GM19324 (cell line): ENCODE data around the gene HLX.

Source experiments
- ATAC-seq: cut with Tn5 transposase; IDR thresholded peaks from one replicate; pipeline ENCODE4 v1.9.1; 2021; ENCODE audit warnings: mild to moderate bottlenecking, moderate library complexity; ENCODE audit not compliant: unreplicated experiment, low FRiP score

HLX gene, protein sequence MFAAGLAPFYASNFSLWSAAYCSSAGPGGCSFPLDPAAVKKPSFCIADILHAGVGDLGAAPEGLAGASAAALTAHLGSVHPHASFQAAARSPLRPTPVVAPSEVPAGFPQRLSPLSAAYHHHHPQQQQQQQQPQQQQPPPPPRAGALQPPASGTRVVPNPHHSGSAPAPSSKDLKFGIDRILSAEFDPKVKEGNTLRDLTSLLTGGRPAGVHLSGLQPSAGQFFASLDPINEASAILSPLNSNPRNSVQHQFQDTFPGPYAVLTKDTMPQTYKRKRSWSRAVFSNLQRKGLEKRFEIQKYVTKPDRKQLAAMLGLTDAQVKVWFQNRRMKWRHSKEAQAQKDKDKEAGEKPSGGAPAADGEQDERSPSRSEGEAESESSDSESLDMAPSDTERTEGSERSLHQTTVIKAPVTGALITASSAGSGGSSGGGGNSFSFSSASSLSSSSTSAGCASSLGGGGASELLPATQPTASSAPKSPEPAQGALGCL

DNA sequence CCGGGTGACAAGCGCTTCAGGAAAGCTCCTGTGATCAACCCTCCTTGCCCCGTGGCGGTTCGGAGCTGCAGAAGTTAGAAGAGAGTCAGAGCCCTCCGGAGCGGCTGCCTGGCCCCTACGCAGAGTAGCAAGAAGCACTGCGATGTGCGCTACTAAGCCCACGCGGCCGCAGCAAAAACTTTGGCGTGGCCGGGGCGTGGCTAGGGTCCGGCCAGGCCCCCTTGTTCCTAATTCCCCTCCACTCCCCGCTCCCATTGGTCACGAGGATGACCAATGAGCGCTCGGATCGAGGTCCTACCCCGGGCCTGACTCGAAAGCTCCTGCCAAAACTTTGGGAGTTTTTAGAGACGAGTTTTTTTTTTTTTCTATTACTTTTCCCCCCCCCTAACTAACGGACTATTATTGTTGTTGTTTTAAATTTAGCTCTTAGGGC, at the start of gene HLX:
Gene HLX, plus strand, starts transcription at position 368 of the 433 bp plus-strand sequence. CDS start 415 bp downstream, outside the sequence.
- peak; percentile 48 for ATAC-seq

DNA sequence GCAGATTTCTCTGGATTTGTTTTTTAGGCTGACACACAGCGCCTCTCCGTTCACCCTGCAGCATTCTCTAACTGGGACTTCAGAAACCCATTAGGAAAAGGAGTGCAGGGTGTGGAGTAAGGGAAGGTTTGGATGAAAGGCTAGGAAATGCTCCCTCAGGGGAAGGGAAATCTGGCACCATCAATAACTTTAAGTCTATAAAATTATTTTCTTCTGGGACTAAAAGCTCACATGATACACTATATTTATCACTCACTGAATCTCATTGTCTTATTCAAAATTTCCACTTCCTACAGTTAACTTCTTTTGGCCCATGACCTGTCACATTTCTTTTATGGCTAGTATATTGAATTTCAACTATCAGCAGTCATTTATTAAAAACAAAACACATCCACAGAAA, 45.8 kb upstream of the HLX start:
- no peak for ATAC-seq

DNA sequence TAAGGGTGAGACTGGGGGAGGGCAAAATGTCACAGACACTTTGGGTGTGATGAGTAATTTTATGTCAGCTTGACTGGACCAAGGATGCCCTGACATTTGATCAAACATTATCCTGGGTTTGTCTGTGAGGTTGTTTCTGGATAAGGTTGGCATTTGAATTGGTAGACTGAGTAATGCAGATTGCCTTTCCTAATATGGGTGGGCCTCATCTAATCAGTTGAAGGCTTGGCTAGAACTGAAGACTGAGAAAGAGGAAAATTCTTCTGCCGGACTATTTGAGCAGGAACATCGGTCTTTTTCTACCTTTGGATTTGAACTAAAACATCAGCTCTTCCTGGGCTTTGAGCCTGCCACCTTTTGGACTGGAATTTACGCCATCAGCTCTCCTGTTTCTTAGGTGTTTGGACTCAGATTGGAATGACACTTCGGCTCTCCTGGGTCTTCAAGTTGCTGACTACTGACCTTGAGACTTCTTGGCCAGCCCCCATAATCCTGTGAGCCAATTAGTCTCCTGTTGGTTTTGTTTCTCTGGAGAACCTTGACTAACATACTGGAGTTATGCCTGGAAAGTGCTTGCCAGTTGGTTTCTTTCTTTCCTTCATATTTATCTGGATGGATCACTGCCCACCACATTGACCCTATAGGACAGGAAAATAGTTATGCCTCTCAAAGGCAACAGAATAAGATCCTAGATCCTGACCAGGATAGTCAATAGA, 44.9 kb upstream of the HLX start:
- no peak for ATAC-seq

DNA sequence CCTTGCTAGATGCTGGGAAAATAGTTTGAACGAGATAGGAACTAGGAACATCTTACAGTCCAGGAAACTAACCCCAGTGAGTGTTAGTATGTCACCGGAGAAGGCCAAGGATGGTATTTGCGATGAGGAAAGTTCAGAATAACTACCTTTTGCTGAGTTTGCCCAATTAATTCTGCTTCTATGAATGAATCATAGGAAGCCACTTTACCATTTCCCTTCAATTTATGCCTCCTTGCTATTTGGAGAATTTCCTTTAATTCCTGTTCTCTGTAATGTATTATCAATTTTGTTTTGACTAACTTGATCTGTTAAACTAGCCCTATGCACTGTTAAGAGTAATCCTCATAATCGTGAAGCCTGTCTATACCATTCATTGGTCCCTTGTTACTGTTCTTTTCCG, 40.7 kb upstream of the HLX start:
- no peak for ATAC-seq

DNA sequence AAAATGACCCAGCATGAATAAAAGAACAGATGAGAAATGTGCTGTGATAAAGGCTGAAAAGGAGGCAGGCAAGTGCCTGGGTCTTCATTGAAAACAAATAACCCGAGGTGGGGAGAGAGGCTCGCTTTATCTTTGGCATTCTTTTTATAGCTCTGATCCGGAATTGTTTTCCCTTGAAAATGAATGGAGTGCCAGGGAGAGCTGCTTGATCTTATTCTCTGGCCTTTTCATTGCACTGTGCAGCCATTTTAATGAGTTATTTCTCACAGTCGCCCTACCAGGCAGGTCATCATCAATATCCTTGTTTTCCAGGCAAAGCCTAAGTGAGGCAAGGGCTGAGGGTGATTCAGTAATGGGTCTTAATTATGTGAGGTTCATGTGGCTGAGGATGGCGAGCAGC, 39.8 kb upstream of the HLX start:
- no peak for ATAC-seq

DNA sequence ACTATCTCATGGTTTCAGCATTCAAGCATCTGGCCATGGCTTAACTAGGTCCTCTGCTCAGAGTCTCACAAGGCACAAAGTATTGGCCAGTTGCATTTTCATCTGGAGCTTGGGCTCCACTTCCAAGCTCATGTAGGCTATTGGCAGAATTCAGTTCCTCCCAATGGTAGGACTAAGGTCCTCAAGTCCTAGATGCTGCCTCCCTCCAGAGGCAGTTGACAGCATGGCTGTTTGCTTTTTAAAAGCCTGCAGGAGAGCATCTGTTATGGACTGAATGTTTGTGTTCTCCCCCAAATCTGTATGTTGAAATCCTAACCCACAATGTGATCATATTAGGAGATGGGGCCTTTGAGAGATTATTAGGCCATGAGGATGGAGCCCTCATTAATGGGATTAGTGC, 38.0 kb upstream of the HLX start:
- no peak for ATAC-seq

DNA sequence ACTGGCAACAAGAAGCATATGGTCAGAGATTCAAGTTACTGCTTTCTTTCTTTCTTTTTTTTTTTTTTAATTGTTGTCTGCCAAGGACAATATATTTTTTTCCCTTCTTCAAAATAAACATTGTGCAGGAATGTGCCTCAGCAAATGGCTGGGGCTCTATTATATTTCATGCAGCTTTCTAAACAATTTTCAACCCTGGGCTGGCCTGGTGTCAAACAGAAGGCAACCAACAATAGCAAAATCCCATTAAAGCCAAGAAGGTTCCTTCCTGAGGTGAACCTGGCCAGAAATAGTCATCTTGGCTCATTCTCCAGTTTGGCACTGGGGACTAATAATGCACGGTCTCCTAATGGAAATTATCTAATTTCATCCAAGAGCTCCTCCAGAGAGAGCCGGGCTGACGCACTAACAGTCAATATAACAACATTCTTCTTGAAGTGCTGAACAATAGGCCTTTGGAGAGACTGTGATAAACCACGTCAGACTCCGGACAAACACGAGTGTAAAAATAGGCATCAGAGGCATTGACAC, 35.7 kb upstream of the HLX start:
- no peak for ATAC-seq

DNA sequence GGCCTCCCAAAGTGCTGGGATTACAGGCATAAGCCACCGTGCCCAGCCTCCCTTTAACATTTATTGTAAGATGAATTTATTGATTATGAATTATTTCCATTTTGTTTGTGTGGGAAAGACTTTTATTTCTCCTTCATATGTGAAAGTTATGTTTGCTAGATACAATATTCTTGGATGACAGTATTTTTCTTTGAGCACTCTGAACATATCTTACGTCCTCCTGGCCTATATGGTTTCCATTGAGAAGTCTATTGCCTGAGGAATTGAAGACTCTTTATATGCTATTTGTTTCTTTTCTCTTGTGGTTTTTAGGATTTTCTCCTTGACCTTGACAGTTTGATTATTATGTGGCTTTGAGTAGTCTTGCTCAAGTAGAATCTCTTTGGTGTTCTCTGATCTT, 26.8 kb upstream of the HLX start:
- no peak for ATAC-seq

DNA sequence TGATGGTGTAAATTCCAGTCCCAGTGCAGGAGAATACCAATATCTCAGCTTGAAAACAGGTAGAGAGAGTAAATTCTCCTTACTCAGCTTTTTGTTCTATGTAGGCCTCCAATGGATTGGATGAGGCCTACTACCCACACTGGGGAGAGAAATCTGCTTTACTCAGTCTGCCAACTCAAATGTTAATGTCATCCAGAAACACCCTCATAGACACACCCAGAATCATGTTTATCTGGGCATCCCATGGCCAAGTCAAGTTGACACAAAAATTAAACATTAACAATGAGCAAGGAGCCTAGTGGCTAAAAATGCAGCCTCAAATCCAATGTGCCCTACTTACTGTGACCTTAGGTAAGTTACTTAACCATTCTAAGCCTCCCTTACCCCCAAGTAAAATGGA, 6.9 kb upstream of the HLX start:
- ATAC-seq = no peak

DNA sequence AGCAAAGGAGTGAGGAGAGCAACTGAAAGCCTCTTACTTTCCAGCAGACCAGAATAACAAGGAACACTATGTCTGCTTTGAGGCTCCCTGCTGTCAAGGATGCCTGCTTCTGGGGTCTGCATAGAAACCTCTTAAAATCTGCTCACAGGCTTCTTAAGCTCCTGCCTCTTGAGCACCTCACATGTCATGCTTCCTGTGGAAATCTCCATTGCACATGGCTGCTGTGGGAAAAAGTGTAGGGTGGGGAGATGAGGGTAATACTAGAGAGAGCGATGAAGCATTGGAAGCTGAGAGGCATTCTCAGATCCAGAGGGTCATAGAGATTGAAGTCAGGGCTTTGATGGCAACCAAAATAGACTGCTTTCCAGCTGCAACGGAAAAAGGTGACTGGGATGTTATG, 6.2 kb upstream of the HLX start:
- ATAC-seq = no peak

DNA sequence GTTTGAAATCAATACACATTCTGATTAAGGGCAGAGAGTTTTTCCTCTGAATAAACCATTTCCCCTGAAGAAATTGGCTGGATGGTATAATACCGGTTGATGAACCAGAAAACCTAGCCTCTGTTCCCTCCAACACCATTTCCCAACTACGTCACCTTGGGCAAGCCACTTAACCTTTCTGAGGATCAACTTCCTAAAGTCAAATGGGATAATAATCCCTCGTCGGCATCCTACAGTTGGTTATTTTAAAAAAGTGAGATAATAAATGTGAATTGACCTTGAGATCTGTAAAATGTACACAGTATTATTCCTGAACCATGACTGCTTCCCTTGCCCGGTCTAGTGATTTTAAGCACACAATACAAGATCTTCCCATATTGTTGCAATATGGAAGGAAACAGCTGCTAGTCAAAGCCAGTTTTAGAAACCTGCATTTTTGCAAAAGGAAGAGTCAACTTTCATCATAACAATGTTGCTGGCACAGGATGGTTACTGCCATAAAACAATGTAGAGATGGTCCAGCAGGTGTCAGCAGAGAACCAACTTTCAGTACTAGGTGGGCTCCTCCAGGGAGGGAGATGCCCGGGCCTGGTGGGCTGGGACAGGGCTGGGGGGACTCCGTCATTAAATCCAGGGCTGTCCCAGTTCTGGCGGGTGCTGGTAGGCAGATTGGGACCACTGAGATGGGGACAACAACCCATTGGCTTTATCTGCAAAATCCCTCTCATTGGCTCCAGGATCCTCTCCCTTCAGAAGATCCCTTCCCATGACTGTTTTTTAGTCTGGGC, 5.2 kb upstream of the HLX start:
- no peak for ATAC-seq

DNA sequence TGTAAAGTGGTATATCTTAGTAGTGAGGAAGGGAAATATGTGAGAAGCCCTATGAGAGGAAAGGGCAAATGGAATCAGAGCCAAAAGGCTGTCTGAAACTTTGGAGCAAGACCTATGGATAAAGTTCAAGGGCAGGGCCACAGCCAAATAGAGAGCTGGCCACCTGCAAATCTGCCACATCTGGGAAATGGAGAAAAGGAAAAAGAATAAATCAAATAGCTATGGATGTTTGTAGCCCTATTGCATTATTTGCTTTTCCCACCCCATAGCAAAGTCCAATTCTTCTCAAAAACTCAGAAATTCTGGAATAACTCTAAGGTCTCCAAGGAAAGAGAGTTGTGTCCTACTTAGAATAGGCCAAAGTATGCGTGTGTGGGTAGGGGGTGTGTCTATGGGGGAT, 4.0 kb upstream of the HLX start:
- no peak for ATAC-seq

DNA sequence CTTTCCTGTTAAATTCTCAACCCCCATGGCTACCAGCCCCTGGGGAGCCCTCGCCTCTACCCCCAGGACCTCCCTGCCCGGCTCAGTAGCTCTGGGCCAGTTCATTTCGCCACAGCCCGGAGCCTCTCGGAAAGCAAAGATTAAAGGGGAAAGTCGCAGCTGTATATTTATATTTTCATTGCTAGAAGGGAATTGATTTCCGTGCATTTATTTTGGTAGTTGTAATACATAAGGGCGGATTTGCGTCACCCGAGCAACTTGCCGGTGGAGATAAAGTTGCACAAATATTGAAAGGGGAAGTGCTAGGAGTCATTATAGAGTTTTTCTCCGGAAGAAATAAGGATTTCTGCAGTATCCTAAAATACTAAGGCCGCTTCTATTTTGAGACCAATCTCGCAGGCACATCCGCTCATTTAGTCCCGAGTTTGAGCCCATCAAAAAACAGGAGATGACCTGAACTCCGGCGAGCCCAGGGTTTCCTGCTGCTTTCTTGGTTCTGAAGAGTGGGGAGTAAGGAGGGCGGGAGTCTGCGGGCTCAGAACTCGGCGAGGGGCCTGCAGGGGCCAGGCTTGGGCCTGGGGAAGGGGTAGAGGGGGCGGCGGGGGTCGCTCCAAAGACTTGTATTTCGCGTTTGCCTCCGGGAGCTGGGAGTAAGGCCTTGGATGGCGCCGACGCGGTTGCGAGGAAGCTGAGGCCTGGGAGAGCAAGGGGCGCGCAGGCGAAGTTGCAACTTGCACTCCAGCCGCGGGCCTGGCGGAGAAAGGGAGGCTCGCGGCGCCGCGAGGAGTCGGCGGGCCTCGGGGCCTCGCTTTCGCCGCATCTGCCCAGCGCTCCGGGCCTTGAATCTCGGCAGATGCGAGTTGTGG, 2.5 kb upstream of the HLX start:
- no peak for ATAC-seq

DNA sequence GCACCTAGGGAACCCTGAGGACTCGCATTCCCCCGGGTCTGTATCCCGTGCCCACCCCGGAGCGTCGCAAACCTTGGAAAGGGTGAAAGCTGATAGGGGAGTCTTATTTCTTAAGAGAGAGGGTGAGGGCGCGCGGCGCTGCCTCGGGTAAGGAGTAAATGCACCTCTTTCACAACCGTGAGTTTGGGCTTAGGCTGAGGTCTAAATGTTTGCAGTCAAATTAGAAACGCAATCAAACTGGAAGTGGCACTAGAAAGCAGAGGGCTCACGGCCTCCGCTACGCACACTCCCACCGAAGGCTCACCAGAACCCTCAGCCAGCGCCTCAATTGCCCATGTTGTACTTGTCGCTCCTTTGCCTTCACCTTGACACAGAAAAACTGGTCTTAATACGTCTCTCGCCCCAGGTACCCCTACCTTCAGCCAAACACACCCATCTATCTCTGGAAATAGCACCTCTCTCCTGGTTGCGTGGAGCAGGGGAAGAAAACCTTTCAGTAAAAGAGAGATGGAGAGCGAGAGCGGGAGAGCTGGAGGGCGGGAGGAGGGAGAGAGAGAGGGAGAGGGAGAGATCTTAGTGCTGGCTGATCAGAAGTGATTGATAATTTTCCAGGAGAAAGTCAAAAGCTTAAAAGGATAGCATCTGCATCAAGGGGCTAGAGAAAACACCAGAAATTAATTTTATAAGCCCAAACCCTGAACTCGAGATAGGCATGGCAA, 1.7 kb upstream of the HLX start:
- ATAC-seq = no peak

DNA sequence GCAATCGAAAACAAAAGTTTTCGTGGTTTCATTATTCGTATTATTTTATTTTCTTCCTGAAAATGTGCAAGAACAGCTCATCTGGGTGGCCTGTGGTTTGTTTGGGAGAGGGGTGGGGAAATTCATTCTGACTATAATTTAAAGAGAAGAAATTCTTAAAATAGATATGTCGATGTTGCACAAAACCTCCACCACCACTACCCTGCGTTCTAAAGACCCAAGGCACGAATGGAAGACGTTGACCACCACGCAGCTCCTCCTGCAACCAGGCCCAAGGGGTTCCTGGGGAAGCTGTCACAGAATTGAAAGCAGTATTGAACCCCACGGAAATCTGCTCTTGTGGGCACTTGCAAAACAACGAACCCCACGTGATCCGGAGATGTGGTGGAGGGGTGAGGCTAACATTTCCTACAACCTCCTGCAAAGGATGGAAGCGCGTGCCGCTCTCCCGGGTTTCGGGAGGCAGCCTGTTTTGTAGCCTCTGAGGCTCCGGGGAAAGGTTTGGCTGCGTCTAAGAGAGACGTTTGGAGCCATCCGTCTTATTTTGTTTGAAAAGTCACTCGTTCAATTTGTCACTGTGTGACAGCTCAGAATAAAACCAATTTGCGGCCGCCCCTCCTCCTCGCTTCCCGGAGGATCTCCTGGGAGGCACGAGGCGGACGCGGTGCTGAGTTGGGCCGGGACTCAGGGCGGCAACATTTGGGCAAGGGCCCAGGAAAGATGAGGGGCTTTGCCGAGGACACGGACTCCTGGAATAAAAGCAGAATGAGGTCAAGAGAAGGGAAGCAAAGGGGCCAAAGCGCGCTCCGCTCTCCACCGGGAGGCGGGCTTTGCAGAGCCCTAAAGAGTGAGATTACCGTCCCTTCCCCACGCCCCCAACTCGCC, 810 bp upstream of the HLX start:
- no peak for ATAC-seq

DNA sequence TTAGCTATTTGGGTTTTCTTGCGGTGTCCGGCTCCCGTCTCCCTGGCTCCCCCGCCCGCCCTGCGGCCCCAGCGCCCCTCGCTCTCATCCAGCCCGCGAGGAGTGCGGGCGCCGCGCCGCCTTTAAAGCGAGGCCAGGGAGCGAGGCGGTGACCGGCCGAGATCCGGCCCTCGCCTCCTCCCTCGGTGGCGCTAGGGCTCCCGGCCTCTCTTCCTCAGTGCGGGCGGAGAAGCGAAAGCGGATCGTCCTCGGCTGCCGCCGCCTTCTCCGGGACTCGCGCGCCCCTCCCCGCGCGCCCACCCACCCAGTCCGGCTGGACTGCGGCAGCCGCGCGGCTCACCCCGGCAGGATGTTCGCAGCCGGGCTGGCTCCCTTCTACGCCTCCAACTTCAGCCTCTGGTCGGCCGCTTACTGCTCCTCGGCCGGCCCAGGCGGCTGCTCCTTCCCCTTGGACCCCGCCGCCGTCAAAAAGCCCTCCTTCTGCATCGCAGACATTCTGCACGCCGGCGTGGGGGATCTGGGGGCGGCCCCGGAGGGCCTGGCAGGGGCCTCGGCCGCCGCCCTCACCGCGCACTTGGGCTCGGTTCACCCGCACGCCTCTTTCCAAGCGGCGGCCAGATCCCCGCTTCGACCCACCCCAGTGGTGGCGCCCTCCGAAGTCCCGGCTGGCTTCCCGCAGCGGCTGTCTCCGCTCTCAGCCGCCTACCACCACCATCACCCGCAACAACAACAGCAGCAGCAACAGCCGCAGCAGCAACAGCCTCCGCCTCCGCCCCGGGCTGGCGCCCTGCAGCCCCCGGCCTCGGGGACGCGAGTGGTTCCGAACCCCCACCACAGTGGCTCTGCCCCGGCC, 492 bp downstream of the HLX start:
- ATAC-seq = peak; percentile 49

DNA sequence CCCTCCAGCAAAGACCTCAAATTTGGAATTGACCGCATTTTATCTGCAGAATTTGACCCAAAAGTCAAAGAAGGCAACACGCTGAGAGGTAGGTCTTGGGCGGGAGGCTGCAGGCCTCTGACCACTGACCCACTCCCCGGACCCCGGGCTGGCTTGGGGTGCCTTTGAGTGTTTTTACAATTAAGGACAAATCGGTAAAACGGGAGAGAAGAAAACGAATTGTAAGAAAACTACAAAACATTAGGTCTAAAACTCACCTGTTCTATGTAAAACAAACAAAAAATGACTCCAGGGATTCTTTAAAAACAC, 1.1 kb downstream of the HLX start:
- ATAC-seq = no peak
